Hair follicular keratinocyte (primary cell): Measurements from ENCODE around the gene KCNH4. TPM values are rescaled to one million over a fixed set of nuclear protein-coding genes. Genes with fewer than 3 reads are reported as not detected.

ENCODE experiments used
- total RNA-seq: library from RNA; depleted of rRNA; stranded (reverse); fragments of >200 nt; gene quantifications from 2 replicates; pipeline ENCODE4 v1.2.3, GENCODE V29; 2015

The KCNH4 gene
- total RNA-seq, result not detected in 2 replicates

DNA sequence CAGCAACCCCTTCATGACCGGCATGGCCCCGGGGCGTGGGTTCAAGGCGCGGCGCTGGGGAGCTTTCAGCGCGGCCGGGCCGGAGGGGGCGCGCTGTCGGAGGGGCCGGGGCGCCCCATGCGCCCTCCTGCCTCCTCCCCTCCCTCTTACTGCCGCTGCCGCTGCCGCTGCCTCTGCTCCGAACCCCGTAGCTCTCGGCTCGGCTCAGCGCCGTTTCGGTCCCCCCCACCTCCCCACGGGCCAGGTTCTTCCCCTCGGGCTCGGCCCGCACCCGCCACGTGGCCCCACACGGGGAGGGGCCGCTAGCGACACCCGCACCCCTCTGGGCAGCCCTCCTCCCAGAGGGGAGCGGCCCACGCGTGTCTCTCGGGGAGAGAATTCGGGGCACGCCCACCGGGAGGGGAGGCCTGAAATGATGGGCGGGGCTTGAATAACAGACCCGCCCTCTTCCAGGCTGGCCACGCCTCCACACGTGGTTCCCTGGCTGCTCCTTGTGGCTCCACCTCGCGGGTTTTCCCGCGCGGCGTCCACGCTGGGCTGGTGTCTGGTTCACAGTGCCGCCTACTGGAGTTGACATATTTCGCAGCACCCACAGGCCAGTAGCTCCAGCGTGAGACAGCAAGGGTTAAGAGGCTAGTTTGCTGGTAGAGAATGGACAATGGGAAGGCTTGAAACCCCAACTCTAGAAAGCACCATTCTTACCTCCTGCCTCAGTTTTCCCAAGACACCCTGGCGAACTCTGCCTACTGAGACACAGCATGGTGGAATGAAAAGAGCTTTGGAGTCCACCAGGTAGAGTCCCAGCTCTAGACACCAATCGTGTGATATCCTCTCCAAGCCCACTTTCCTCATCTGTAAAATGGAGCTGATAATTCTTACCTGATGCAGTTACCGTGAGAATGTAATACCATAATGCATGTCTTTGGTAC, at the start of gene KCNH4:
Gene KCNH4, minus strand, starts transcription at position 221 of the 929 bp plus-strand sequence. Its CDS starts 197 bp downstream, at position 24.

DNA sequence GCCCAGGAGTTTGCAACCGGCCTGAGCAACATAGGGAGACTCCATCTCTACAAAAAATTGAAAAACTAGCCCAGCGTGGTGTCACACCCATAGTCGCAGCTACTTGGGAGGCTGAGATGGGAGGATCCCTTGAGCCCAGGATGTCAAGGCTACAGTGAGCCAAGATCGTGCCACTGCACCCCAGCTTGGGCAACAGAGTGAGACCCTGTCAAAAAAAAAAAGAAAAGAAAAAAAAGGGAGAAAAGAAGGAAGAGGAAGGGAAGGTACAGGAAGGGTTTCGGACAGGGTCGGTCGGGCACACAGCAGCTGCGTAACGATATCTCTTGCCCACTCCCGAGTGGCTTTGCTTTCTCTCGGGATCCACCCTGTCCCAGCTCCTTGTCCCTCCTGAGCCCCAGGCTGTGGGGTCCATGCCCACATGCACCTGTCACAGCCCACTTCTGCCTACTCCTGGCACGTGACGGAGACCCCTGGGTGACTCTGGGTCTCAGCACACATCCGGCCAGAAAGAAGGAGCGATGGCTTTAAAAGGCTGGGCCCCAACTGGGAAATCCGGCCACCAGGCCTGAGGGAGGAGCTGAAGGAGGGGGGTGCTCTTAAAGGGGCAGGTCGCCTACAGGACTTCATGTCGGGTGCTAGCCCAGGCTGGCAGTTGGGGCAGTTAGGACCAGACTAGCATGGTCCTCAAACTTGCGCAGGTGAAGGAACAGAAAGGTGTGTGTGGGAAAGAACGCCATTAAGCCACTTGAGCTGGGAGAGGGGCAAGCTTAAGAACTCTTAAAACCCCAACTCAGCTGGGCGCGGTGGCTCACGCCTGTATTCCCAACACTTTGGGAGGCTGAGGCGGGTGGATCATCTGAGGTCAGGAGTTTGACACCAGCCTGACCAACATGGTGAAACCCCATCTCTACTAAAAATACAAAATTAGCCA, 13.3 kb upstream of the KCNH4 start, which contains the start of gene GHDC:
Gene GHDC, minus strand, starts transcription at position 526 of the 931 bp plus-strand sequence. CDS start 913 bp downstream, outside the sequence.

DNA sequence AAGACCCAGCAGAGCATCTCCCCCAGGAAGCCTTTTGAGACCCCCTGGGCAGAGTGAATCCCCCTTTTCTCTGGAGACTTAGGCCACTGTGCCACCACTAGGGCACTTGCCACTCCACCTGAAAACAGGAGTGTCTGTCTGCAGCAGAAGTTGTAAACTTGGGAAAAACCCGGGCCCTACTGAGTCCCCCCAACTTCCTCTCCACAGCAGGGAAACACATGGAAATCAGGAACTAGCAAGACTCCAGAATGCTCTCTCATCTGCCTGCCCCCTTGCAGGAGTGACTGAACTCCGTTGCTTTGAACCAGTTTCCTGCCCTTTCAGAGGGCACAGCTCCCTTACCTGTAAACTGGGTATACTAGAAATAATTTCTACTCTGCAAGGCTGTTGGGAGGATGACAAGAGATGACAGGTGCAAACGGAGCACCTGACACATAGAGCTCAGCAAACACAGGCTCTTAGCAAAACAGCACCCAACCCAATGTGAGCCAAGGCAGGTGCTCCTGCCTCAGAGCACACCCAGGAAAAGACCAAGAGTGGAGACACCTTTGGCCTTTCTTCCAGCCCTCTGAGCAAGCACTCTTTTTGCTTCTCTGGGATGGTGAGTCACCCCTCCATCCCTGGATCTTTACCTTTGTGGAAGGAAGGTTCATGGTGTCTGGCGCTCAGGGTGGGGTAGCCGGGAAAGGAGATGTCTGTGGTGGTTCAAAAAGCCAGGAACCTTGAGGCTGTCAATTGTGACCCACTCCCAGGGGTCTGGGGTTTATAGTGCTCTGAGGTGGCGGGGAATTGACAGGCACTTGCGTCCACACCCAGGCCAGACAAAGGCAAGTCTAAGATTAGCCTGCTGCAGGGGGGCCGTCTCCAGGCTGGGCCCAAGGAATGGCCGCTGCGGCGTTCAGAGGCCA, 4.0 kb upstream of the KCNH4 start, which contains the start of gene HCRT:
Gene HCRT, minus strand, starts transcription at position 740 of the 908 bp plus-strand sequence. Its CDS starts 87 bp downstream, at position 653.

DNA sequence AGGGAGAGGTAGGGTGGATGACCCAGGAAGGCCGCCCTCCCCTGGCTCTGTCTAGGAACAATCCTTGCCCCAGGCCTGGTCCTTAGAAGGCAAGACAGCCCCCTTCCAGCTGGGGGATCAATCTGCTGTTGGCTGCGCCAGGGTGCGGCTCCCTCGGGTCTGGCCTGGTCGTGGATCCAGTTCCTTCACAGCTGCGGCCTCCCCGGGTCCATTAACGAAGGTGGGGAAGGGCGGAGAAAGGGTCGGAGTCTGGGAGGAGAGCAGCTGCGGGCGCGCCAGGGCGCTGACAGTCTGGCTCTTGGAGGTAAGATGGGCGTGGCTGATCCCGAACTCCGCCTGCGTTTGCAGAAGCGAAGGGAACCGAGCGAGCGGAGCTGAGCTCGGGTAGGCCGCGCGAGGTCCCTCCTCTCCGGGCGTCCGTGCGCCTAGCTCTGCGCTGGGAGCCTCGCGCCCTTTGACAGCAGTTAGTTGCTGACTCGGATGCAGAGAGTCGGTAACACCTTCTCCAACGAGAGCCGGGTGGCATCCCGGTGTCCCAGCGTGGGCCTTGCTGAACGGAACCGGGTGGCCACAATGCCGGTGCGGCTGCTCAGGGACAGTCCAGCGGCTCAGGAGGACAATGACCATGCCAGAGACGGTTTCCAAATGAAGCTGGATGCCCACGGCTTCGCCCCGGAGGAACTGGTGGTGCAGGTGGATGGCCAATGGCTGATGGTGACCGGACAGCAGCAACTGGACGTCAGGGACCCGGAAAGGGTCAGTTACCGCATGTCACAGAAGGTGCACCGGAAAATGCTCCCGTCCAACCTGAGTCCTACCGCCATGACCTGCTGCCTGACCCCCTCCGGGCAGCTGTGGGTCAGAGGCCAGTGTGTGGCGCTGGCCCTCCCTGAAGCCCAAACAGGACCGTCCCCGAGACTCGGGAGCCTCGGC, 58.3 kb downstream of the KCNH4 start, which contains the start of gene HSPB9:
Gene HSPB9, plus strand, starts transcription at position 434 of the 933 bp plus-strand sequence. Its CDS starts 47 bp downstream, at position 481.

DNA sequence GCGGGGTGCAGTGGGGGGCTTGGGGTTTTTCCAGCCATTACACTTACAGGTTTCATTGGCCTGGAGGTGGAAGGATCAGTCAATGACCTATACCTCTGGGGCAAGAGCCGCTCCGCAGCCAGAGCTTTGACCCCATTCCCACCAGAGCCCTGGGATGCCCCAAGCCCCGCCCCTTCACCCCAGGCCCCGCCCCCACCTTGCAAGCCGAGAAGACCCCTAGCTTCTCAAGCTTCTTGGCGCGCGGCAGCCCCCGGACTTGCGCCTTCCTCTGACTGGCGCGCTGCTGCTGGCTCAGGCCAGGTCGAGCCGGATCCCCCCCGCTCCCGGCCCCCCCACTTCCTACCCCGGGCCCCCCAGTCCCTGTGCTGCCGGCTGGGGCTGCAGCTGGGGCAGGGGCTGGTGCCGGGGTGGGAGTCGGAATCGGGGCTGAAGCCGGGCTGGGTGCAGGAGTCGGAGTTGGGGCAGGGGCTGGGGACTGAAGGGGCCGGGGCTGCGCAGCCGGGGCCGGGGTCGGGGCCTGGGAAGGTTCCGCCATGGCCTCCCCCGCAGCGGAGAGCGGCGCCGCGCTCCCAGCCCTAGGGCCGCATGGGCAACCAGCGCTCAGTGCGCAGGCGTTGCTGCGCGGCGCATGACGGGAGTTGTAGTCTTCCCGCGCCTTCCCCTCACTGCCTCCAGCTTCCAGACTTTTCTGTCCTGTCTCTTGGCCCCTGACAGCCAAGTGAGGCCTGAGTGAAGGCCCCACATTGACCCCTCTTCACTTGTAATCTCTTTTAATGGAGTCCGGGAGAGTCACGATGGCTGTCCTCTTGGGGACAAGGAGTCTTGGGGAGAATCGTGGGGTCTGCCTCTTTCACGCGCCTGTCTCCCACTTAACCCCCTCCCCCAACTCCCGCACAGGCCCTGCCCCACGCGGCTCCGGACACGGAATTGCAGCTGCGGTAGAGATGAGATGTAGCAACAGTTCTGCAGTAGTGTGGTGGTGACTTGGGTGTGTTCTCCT, 59.9 kb downstream of the KCNH4 start, which contains the start of gene KAT2A:
Gene KAT2A, minus strand, starts transcription at position 598 of the 1,000 bp plus-strand sequence. Its CDS starts 63 bp downstream, at position 535.

DNA sequence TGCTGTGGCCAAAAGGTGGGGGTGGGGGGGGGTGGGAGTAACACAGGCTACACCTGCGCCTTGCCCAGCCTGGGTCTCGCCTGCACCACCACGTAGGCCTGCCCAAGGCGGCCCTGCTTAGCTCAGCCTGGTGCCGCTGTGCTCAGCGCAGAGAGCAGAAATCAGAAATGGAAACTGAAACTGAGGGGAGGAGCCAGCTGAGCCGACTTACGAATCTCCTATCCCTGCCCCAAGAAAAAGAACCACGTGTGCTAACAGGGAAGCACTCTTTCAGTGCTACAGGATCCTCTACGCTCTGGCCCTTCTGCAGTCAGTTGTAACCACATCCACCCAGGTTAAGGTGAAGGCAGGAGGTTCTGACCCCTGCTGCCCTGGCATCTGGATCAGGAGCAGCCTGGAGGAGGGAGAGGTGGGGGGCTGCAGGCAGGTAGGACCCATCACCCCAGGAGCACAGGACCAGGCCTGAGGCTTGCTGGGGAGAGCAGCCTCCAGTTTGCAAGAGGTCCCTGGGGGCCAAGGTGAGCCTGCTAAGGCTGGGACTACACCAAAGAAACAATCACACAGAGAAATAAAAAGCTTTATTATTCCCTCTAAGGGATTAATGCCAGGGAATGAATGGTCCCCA, 68.3 kb downstream of the KCNH4 start, which contains the start of gene DHX58:
Gene DHX58, minus strand, starts transcription at position 163 of the 625 bp plus-strand sequence. CDS start 822 bp downstream, outside the sequence.

Other genes with a start within 250 kb of the KCNH4 start
- 27.3 and 38.2 TPM in 2 replicates for gene CNP, start 214.3 kb downstream of the KCNH4 start, total RNA-seq
- gene DNAJC7, start 163.7 kb downstream of the KCNH4 start, total RNA-seq, result 47.7 and 63.7 TPM in 2 replicates
- gene NKIRAS2, start 161.1 kb downstream of the KCNH4 start, total RNA-seq, result 34.1 and 34.4 TPM in 2 replicates
- gene C17orf113, start 130.5 kb downstream of the KCNH4 start, total RNA-seq, result 0.16 and 0.38 TPM in 2 replicates
- gene ZNF385C, start 82.7 kb downstream of the KCNH4 start, total RNA-seq, result 0.08 TPM in 1 of 2 replicates, not detected in the other
- gene DHX58, start 68.4 kb downstream of the KCNH4 start, total RNA-seq, result 4.9 and 11.5 TPM in 2 replicates
- gene KAT2A, start 59.8 kb downstream of the KCNH4 start, total RNA-seq, result 10.3 and 16.9 TPM in 2 replicates
- gene HSPB9, start 58.3 kb downstream of the KCNH4 start, total RNA-seq, result not detected in 2 replicates
- 91.1 and 101 TPM in 2 replicates for gene RAB5C, start 26.2 kb downstream of the KCNH4 start, total RNA-seq
- gene HCRT, start 4.3 kb upstream of the KCNH4 start, total RNA-seq, result not detected in 2 replicates
- gene GHDC, start 13.4 kb upstream of the KCNH4 start, total RNA-seq, result 13.3 and 13.9 TPM in 2 replicates
- gene STAT5B, start 95.2 kb upstream of the KCNH4 start, total RNA-seq, result 11.4 and 13.1 TPM in 2 replicates
- 2.0 and 5.5 TPM in 2 replicates for gene STAT5A, start 107.4 kb upstream of the KCNH4 start, total RNA-seq
- 69.5 and 73.4 TPM in 2 replicates for gene STAT3, start 207.3 kb upstream of the KCNH4 start, total RNA-seq
- gene CAVIN1, start 242.1 kb upstream of the KCNH4 start, total RNA-seq, result 272 and 304 TPM in 2 replicates